GM12891 (cell line): ENCODE measurements around the gene HDAC8.

Experiments used
- PAX5 ChIP-seq: IDR thresholded peaks from 2 replicates; pipeline ENCODE4 v1.6.1; 2011; ENCODE audit warnings: low read length, moderate library complexity, mild to moderate bottlenecking; ENCODE audit not compliant: insufficient read depth, severe bottlenecking
- POLR2A ChIP-seq: IDR thresholded peaks from 2 replicates; pipeline ENCODE4 v1.6.1; 2011; ENCODE audit warnings: low read depth, low read length, control low read depth
- POLR2AphosphoS5 ChIP-seq: IDR thresholded peaks from 2 replicates; pipeline ENCODE4 v1.6.1; 2011; ENCODE audit warnings: low read depth, low read length, control low read depth
- POU2F2 ChIP-seq: IDR thresholded peaks from 2 replicates; pipeline ENCODE4 v1.6.1; 2011; ENCODE audit warnings: low read depth, mild to moderate bottlenecking, control low read depth, low read length, moderate library complexity
- SPI1 ChIP-seq: IDR thresholded peaks from 2 replicates; pipeline ENCODE4 v1.6.1; 2011; ENCODE audit warnings: low read depth, low read length, control low read depth
- TAF1 ChIP-seq: IDR thresholded peaks from 2 replicates; pipeline ENCODE4 v1.6.1; 2011; ENCODE audit warnings: low read depth, low read length, control low read depth

GRCh38 chrX:72475952-72476668 is 96.5 kb downstream of the HDAC8 start:
- TF ChIP-seq SPI1 (no peak), POLR2A (no peak), POLR2AphosphoS5 (no peak), TAF1 (no peak), PAX5 (no peak), POU2F2 (no peak)
